ENCODE results near the gene ZCCHC9. TPM values are rescaled to one million over a fixed set of nuclear protein-coding genes. Genes with fewer than 3 reads are reported as not detected.

ZCCHC9 gene, protein sequence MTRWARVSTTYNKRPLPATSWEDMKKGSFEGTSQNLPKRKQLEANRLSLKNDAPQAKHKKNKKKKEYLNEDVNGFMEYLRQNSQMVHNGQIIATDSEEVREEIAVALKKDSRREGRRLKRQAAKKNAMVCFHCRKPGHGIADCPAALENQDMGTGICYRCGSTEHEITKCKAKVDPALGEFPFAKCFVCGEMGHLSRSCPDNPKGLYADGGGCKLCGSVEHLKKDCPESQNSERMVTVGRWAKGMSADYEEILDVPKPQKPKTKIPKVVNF
- 10 to 100 TPM; 29.4 to 32.3 TPM for total RNA-seq

DNA sequence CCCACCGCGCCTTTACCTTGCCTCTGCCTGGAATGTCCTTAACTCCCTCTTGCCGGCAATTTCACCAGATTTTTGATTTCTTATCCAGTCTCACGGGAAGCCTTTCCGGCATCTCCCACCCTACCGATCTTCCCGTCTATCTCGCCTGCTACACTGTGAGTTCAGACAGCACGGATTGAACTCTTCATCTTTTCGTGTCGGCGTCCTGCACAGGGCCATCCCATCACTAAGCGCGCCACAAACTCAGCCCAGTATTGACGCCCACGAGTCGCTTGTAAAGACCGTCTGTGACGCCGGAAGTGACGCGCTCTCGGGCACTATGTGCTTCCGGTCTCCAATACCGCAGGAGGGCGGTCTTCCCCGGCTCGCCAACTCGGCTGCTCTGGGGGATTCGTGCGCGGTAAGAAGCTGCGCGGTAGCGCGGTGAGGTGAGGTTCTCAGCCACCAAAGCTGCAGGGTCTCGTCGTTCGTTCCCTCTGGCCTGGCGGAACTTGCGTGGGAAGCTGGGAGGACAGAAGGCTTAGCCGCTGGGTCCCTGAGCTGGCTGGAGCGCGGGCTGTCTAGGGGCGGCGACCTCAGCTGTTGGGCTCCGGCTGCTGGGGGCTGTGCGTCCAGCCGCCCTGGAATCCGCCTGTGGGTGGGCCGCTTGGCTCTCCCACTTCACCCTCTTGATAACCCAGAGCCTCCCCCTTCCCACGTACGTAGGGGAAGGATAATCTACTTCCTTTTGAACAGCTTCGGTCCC, at the start of gene ZCCHC9:
Gene ZCCHC9 (plus strand): TSS at position 317 of the 745 bp plus-strand sequence. CDS start 3,171 bp downstream, outside the sequence.

Other genes with a start within 250 kb of the ZCCHC9 start
- not detected for gene CKMT2, start 68.3 kb upstream of the ZCCHC9 start, total RNA-seq
- not detected for gene ACOT12, start 92.5 kb downstream of the ZCCHC9 start, total RNA-seq